Epidermal melanocyte (primary cell): ENCODE data around the gene ZFP14.
A peak's percentile ranks its signal among the peaks of the same experiment; 100 is the strongest.
"Not testable (repeated sequence)": the region's sequence is repeated elsewhere in the genome, so short reads cannot be mapped to it uniquely, and the experiment has no call there.

Experiments
- DNase-seq: peaks from one replicate; pipeline ENCODE4 v3.0.0; 2011; ENCODE audit warnings: low spot score; ENCODE audit not compliant: insufficient read length

Gene ZFP14

GRCh38 chr19:36331353-36332228 is 47.4 kb downstream of the ZFP14 start:
- peak; percentile 67 for DNase-seq

GRCh38 chr19:36330216-36330615 is 48.8 kb downstream of the ZFP14 start:
- DNase-seq = no peak

GRCh38 chr19:36329534-36329933 is 49.5 kb downstream of the ZFP14 start:
- not testable (repeated sequence) for DNase-seq

- DNase-seq = not testable (repeated sequence)
Observed at GRCh38 chr19:36326649-36327048, 52.4 kb downstream of the ZFP14 start.

- DNase-seq = not testable (repeated sequence)
Observed at GRCh38 chr19:36315164-36315563, 63.8 kb downstream of the ZFP14 start.

- DNase-seq = not testable (repeated sequence)
Observed at GRCh38 chr19:36314053-36314452, 64.9 kb downstream of the ZFP14 start.

- DNase-seq = not testable (repeated sequence)
Observed at GRCh38 chr19:36311098-36311760, 67.8 kb downstream of the ZFP14 start.

- DNase-seq = not testable (repeated sequence)
Observed at GRCh38 chr19:36310416-36310990, 68.5 kb downstream of the ZFP14 start.

GRCh38 chr19:36309759-36310158 is 69.2 kb downstream of the ZFP14 start:
- not testable (repeated sequence) for DNase-seq

GRCh38 chr19:36309309-36309708 is 69.7 kb downstream of the ZFP14 start:
- DNase-seq = not testable (repeated sequence)

- DNase-seq = not testable (repeated sequence)
Observed at GRCh38 chr19:36292317-36292716, 86.7 kb downstream of the ZFP14 start.
